Adrenal gland (tissue), 12 donors: ENCODE results near the gene SESN1. TPM values are rescaled to one million over a fixed set of nuclear protein-coding genes. Genes with fewer than 3 reads are reported as not detected.
"Not testable (repeated sequence)": the region's sequence is repeated elsewhere in the genome, so short reads cannot be mapped to it uniquely, and the experiment has no call there.

Experiments
- DNase-seq, 7 donors: peaks; one replicate each; pipeline ENCODE4 v3.0.0-alpha.2; 2019 to 2020
- H3K27ac ChIP-seq, 5 donors: fragments of 200-600 bp; sonication (generic) in 4 of 5; 1 replicate in 3 of 5; 2 replicates in 2 of 5; pipeline versions ENCODE4 v1.5.1 to v1.8.0; 2016 to 2020; ENCODE audit warnings: mild to moderate bottlenecking in 1 of 5
- H3K27me3 ChIP-seq: fragments of 200-600 bp; 2 replicates; pipeline ENCODE4 v1.8.0; 2021
- H3K36me3 ChIP-seq, 2 donors: fragments of 200-600 bp; replicated peaks in 1 of 2; 1 replicate in 1 of 2; 2 replicates in 1 of 2; pipeline versions ENCODE4 v1.5.1 to v1.8.0; 2018 to 2022
- H3K4me1 ChIP-seq, 2 donors: fragments of 200-600 bp; replicated peaks in 1 of 2; 1 replicate in 1 of 2; 2 replicates in 1 of 2; pipeline versions ENCODE4 v1.5.1 to v1.8.0; 2018 to 2021
- H3K4me3 ChIP-seq, 4 donors: fragments of 200-600 bp; sonication (generic) in 3 of 4; one replicate each; pipeline ENCODE4 v1.5.1; 2016 to 2018
- H3K9me3 ChIP-seq, 3 donors: fragments of 200-600 bp; sonication (generic) in 1 of 3; replicated peaks in 1 of 3; 1 replicate in 2 of 3; 2 replicates in 1 of 3; pipeline versions ENCODE4 v1.5.1 to v1.8.0; 2016 to 2021
- POLR2A ChIP-seq, 2 donors: fragments of 450-650 bp; IDR thresholded peaks; one replicate each; pipeline ENCODE4 v1.6.1; 2017; ENCODE audit warnings: antibody characterized with exemption in 2 of 2, mild to moderate bottlenecking in 2 of 2, moderate library complexity in 1 of 2
- WGBS, 4 donors: extraction: QIAGEN DNeasy Blood & Tissue Kit in 2 of 4; methylation state at CpG; one replicate each; pipeline versions ENCODE4 v1.1.5 to v1.1.7; 2013 to 2017; 5-methylcytosine and 5-hydroxymethylcytosine counted together
- intact Hi-C, 2 donors: fragments of 100-400 bp; cut with DNase I; formaldehyde crosslinking; loops; one replicate each; pipeline versions ENCODE4 v1.14.1 to v1.15.0; 2022 to 2023
- polyA plus RNA-seq, 3 donors: library from polyadenylated mRNA; stranded (reverse); fragments of 200-250 nt in 2 of 3; fragments of 350-450 nt in 1 of 3; fragmentation: Illumina TruSeq in 1 of 3; extraction: RNeasy Lipid Tissue Mini Kit (QIAGEN cat#74804) in 1 of 3; gene quantifications; one replicate each; pipeline ENCODE4 v1.2.3, GENCODE V29; 2013 to 2014
- total RNA-seq, 9 donors: library from RNA; depleted of rRNA in 4 of 9; stranded (reverse); fragments of >200 nt in 4 of 9; fragments of 120-200 nt in 1 of 9; fragmentation: NEBNext Ultra II Directional in 1 of 9; extraction: Animal tissue kit (Norgen Biotek cat#: 25700) in 1 of 9; gene quantifications; one replicate each; pipeline versions ENCODE4 v1.1.0 to v1.2.4, GENCODE V29; 2013 to 2023
- TF ChIP-seq, protein P1 (sequence below), 6 experiments: fragments of 450-650 bp in 4 of 6; fragments of 200-600 bp in 2 of 6; sonication (generic) in 1 of 6; IDR thresholded peaks; 1 replicate in 5 of 6; 2 replicates in 1 of 6; pipeline versions ENCODE4 v1.5.1 to v1.8.0; 2016 to 2021; ENCODE audit warnings: antibody characterized with exemption in 6 of 6, mild to moderate bottlenecking in 2 of 6, moderate library complexity in 1 of 6
- donor health status: healthy with polysubstance abuse.
- donor health status: Bipolar disorder and iron deficiency.
- donor health status: DM: yes; HTN: yes; CAD: no.
- donor health status: DM: no; HTN: no; CAD: no.
- donor health status: DM: no; HTN: no; CAD: no.
- donor health status: DM: yes; HTN: yes; CAD: no.

The SESN1 gene
- total and polyA plus RNA-seq, 12 donors: 14.2 to 72.7 (median 42.5) TPM

GRCh38 chr6:109118871-109119354 lies 24.3 kb upstream of the SESN1 start:
- H3K4me1 ChIP-seq: peaks cover 17 to 26% of the 10 kb centered on the region in 2 donors
- no peaks in the 10 kb centered on the region for H3K36me3 ChIP-seq
- H3K4me3 ChIP-seq: no peak overlapping the region
- H3K9me3 ChIP-seq: no peaks in the 10 kb centered on the region
- intact Hi-C loops: no loop called here
- 79 to 87% (median 82%) methylated on average over 3 of the region's 3 CpGs for WGBS, 4 donors
- H3K27ac ChIP-seq: no peak overlapping the region
- H3K27me3 ChIP-seq: no peaks in the 10 kb centered on the region
- TF ChIP-seq POLR2A (IDR thresholded peaks at IDR 0.05): no peak
- TF ChIP-seq, protein P1, sequence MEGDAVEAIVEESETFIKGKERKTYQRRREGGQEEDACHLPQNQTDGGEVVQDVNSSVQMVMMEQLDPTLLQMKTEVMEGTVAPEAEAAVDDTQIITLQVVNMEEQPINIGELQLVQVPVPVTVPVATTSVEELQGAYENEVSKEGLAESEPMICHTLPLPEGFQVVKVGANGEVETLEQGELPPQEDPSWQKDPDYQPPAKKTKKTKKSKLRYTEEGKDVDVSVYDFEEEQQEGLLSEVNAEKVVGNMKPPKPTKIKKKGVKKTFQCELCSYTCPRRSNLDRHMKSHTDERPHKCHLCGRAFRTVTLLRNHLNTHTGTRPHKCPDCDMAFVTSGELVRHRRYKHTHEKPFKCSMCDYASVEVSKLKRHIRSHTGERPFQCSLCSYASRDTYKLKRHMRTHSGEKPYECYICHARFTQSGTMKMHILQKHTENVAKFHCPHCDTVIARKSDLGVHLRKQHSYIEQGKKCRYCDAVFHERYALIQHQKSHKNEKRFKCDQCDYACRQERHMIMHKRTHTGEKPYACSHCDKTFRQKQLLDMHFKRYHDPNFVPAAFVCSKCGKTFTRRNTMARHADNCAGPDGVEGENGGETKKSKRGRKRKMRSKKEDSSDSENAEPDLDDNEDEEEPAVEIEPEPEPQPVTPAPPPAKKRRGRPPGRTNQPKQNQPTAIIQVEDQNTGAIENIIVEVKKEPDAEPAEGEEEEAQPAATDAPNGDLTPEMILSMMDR (IDR thresholded peaks at IDR 0.05): no peak
- no peak for DNase-seq

- no peaks in the 10 kb centered on the region for H3K36me3 ChIP-seq
These were observed 23.7 kb upstream of the SESN1 start for GRCh38 chr6:109118337-109118736.

DNA sequence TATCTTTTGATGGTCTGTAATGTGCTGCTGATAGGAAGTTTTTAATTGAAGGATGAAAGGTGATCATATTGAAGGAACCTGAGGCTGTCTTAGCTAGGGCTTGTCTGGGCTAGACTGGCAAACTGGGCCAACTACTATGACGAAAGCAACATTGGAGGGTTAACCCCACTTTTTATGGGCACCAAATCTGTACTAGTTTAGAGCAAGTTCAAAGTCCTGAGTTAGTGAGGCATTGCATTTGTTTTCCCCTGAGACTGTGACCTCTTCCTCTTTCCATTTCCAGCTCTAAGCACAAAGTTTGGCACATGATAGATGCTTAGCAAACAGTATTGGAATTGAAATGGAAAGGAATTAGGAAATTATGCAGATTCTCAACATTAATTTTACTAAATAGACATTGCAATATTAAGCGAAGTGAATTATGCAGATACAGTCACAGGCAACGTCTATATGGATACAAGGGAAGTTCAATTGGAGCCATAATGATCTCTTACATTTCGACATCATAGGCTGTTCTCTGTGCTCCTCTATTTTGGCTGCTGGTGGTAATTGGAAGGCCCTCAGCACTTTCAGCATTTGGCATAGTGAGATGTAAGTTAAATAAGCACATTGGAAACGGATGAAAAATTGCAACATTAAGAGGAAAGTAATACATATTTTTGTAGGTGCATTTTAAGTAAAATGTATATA lies 22.8 kb upstream of the SESN1 start:
- Histone ChIP-seq H3K4me3 (no peak overlapping the region), H3K27ac (no peak overlapping the region), H3K36me3 (no peaks in the 10 kb centered on the region), H3K9me3 (no peaks in the 10 kb centered on the region), H3K27me3 (no peaks in the 10 kb centered on the region), H3K4me1 (peaks cover 17 to 26% of the 10 kb centered on the region in 2 donors)
- TF ChIP-seq, protein P1 (IDR thresholded peaks at IDR 0.05): no peak
- TF ChIP-seq POLR2A (IDR thresholded peaks at IDR 0.05): no peak
- no peak for DNase-seq
- 74 to 88% (median 80%) methylated on average over 5 of the region's 5 CpGs for WGBS, 4 donors
- intact Hi-C loops: no loop called here

More at GRCh38 chr6:109118337-109118736, 23.7 kb upstream of the SESN1 start:
- no peaks in the 10 kb centered on the region for H3K27me3 ChIP-seq
- 82 to 87% (median 86%) methylated on average over 5 of the region's 5 CpGs for WGBS, 4 donors
- TF ChIP-seq, protein P1 (IDR thresholded peaks at IDR 0.05): no peak
- no peak for TF ChIP-seq POLR2A (IDR thresholded peaks at IDR 0.05)
- DNase-seq: no peak
- no peaks in the 10 kb centered on the region for H3K9me3 ChIP-seq
- H3K4me1 ChIP-seq: peaks cover 17 to 26% of the 10 kb centered on the region in 2 donors
- intact Hi-C loops: no loop called here
- H3K27ac ChIP-seq: no peak overlapping the region
- no peak overlapping the region for H3K4me3 ChIP-seq

DNA sequence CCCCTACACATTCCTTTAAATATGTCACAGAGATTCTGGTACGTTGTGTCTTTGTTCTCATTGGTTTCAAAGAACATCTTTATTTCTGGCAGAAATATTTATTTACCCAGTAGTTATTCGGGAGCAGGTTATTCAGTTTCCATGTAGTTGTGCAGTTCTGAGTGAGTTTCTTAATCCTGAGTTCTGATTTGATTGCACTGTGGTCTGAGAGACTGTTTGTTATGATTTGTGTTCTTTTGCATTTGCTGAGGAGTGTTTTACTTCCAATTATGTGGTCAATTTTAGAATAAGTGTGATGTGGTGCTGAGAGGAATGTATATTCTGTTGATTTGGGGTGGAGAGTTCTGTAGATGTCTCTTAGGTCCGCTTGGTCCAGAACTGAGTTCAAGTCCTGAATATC lies 18.0 kb upstream of the SESN1 start:
- H3K4me1 ChIP-seq, H3K36me3 ChIP-seq, H3K4me3 ChIP-seq, H3K27me3 ChIP-seq, H3K27ac ChIP-seq, intact Hi-C loops, H3K9me3 ChIP-seq, DNase-seq: not testable (repeated sequence)
- 88 to 98% (median 95%) methylated on average over 3 of the region's 3 CpGs for WGBS, 4 donors

DNA sequence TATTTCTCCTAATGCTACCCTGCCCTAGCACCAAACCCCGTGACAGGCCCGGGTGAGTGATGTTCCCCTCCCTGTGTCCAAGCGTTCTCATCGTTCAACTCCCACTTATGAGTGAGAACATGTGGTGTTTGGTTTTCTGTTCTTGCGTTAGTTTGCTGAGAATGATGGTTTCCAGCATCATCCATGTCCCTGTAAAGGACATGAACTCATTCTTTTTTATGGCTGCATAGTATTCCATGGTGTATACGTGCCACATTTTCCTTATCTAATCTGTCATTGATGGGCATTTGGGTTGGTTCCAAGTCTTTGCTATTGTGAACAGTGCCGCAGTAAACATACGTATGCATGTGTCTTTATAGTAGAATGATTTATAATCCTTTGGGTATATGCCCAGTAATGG lies 15.0 kb upstream of the SESN1 start:
- H3K4me1 ChIP-seq, H3K27me3 ChIP-seq, H3K27ac ChIP-seq, H3K36me3 ChIP-seq, intact Hi-C loops, H3K4me3 ChIP-seq, DNase-seq, H3K9me3 ChIP-seq: not testable (repeated sequence)
- 91 to 96% (median 95%) methylated on average over 8 of the region's 8 CpGs for WGBS, 4 donors
